Upper lobe of right lung (tissue), 1 donor: ENCODE measurements around the gene STOX2. TPM values are rescaled to one million over a fixed set of nuclear protein-coding genes. Genes with fewer than 3 reads are reported as not detected.
A peak's percentile ranks its signal among the peaks of the same experiment; 100 is the strongest.

Source experiments
- ATAC-seq: fragments of 200-7000 bp; cut with Tn5 transposase; one replicate; pipeline ENCODE4 v1.9.1; 2020; ENCODE audit warnings: mild to moderate bottlenecking, moderate library complexity
- DNase-seq: peaks from one replicate; pipeline ENCODE4 v3.0.0-alpha.2; 2020
- H3K27ac ChIP-seq: fragments of 200-600 bp; one replicate; pipeline ENCODE4 v1.8.0; 2022
- H3K27me3 ChIP-seq: fragments of 200-600 bp; one replicate; pipeline ENCODE4 v1.8.0; 2022; ENCODE audit warnings: mild to moderate bottlenecking
- H3K36me3 ChIP-seq: fragments of 200-600 bp; one replicate; pipeline ENCODE4 v1.8.0; 2022
- H3K4me1 ChIP-seq: fragments of 200-600 bp; one replicate; pipeline ENCODE4 v1.8.0; 2022
- H3K4me3 ChIP-seq: fragments of 200-600 bp; one replicate; pipeline ENCODE4 v1.8.0; 2022; ENCODE audit warnings: mild to moderate bottlenecking
- H3K9me3 ChIP-seq: fragments of 200-600 bp; one replicate; pipeline ENCODE4 v1.8.0; 2022
- CTCF ChIP-seq: fragments of 200-600 bp; IDR thresholded peaks from one replicate; pipeline ENCODE4 v1.8.0; 2022; ENCODE audit warnings: antibody characterized with exemption
- intact Hi-C: fragments of 100-400 bp; cut with DNase I; formaldehyde crosslinking; loops from one replicate; pipeline ENCODE4 v1.11.0; 2022
- total RNA-seq: library from RNA; stranded (reverse); fragmentation: NEBNext Ultra II Directional; extraction: Animal tissue kit (Norgen Biotek cat#: 25700); gene quantifications from one replicate; pipeline ENCODE4 v1.2.1, GENCODE V29; 2021
- donor health status: DM: no; HTN: yes; CAD: no; lungs with severe emphysema.

STOX2 gene
- total RNA-seq, 1 donor from 2014 or later, result 12.9 TPM

GRCh38 chr4:183872531-183872930, 32.6 kb upstream of the STOX2 start:
- H3K27me3 ChIP-seq, result no peaks in the 10 kb centered on the region
- no peak overlapping the region for H3K4me3 ChIP-seq
- no peak for DNase-seq
- intact Hi-C loops, result no loop called here
- TF ChIP-seq CTCF, result no peak
- H3K4me1 ChIP-seq, result peaks cover 8% of the 10 kb centered on the region
- no peaks in the 10 kb centered on the region for H3K36me3 ChIP-seq
- no peak overlapping the region for H3K27ac ChIP-seq
- no peaks in the 10 kb centered on the region for H3K9me3 ChIP-seq
- ATAC-seq, result no peak

- Histone ChIP-seq H3K36me3 (no peaks in the 10 kb centered on the region), H3K27ac (no peak overlapping the region), H3K27me3 (no peaks in the 10 kb centered on the region), H3K9me3 (no peaks in the 10 kb centered on the region), H3K4me3 (no peak overlapping the region), H3K4me1 (peaks cover 11% of the 10 kb centered on the region)
- no peak for TF ChIP-seq CTCF
- intact Hi-C loops, result no loop called here
- DNase-seq (no peak), ATAC-seq (no peak)
Measured at GRCh38 chr4:183873409-183874185, 31.5 kb upstream of the STOX2 start.

GRCh38 chr4:183875251-183875825, 29.8 kb upstream of the STOX2 start:
- no peaks in the 10 kb centered on the region for H3K36me3 ChIP-seq
- H3K4me1 ChIP-seq, result peaks cover 11% of the 10 kb centered on the region
- ATAC-seq (no peak), DNase-seq (no peak)
- H3K27ac ChIP-seq, result no peak overlapping the region
- H3K4me3 ChIP-seq, result no peak overlapping the region
- TF ChIP-seq CTCF, result no peak
- H3K27me3 ChIP-seq, result no peaks in the 10 kb centered on the region
- H3K9me3 ChIP-seq, result no peaks in the 10 kb centered on the region
- intact Hi-C loops, result no loop called here

GRCh38 chr4:183876268-183876934, 28.7 kb upstream of the STOX2 start:
- ATAC-seq, result peak; percentile 95
- Histone ChIP-seq H3K27me3 (no peaks in the 10 kb centered on the region), H3K4me3 (peak overlapping the region; percentile 47), H3K9me3 (no peaks in the 10 kb centered on the region), H3K4me1 (peaks cover 11% of the 10 kb centered on the region), H3K27ac (peak overlapping the region; percentile 71), H3K36me3 (no peaks in the 10 kb centered on the region)
- TF ChIP-seq CTCF, result no peak
- peak; percentile 88 for DNase-seq
- intact Hi-C loops, result no loop called here

- intact Hi-C loops, result no loop called here
- Histone ChIP-seq H3K27ac (no peak overlapping the region), H3K4me1 (peaks cover 11% of the 10 kb centered on the region), H3K9me3 (no peaks in the 10 kb centered on the region), H3K36me3 (no peaks in the 10 kb centered on the region), H3K27me3 (no peaks in the 10 kb centered on the region), H3K4me3 (no peak overlapping the region)
- no peak for ATAC-seq
- TF ChIP-seq CTCF, result no peak
- no peak for DNase-seq
Measured at GRCh38 chr4:183878251-183878970, 26.7 kb upstream of the STOX2 start.
